Measurements from ENCODE around the gene GFAP.

GFAP gene

DNA sequence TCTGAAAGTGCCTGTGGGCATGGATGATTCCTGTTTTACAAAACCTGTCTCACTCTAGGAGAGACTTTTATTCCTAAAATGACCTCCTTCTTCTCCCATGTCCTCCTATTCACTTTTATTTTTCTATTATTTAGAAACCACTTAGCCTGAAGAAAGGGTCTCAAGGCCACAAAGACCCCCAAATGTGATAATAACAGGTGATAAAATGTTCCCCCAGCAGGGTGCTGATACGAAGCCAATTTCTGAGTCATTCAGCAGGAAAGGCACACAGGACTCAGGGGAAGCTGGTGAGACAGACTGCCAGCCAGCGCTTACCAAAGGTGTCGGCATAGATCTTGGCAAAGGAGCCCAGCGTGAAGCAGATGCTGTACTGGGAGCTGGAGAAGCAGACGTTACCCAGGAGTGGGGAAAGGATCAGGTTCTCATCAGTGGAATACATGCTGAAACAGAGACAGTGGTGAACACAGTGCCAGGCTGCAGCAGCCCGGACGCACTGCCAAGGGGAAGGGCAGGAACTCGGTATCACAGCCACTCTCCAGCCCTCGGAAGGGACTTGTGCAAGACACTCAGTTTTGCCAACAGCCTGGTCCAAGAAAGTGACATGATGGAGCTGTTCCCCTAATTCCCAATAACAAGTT is 43.0 kb downstream of the GFAP start:
- DNase-seq (ENCODE audit: low spot score), result no peak
- no peak for TF ChIP-seq CTCF (IDR thresholded peaks at IDR 0.05)

GRCh38 chr17:44871556-44871955 is 43.7 kb downstream of the GFAP start:
- no peak overlapping the region for H3K27ac ChIP-seq
- no peak for TF ChIP-seq CTCF (IDR thresholded peaks at IDR 0.05)
- no peak for DNase-seq (ENCODE audit: low spot score)
- no peak overlapping the region for H3K4me3 ChIP-seq

More for the DNA sequence above, 43.0 kb downstream of the GFAP start:
- Histone ChIP-seq H3K27ac (peak overlapping the region in 1 of 2 donors; percentile 66), H3K4me3 (no peak overlapping the region)

GRCh38 chr17:44867841-44868240 is 47.5 kb downstream of the GFAP start:
- TF ChIP-seq CTCF (IDR thresholded peaks at IDR 0.05), result no peak
- H3K4me3 ChIP-seq, result no peak overlapping the region
- H3K27ac ChIP-seq, result no peak overlapping the region
- no peak for DNase-seq (ENCODE audit: low spot score)

GRCh38 chr17:44865931-44866330 is 49.4 kb downstream of the GFAP start:
- Histone ChIP-seq H3K4me3 (no peak overlapping the region), H3K27ac (no peak overlapping the region)
- DNase-seq (ENCODE audit: low spot score), result no peak
- no peak for TF ChIP-seq CTCF (IDR thresholded peaks at IDR 0.05)

DNA sequence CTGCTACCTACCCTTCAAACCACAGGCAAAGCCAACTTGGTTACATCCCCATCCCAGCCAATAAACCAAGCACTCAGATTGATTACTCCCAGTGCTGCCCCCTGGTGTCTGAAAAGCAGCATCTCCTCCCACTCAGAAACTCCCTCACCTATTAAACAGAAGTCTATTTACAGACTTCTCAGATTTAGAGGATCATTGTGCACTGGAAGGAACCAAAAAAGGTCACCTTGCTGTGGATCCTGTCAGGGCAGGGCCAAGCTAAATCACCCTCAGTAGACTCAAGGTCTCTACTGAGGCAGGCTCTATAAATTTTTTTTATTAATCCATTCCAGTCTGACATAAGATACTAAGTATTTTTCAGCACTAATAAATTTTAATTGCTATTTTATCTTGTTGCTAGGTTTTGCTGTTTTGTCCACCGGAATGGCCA is 50.1 kb downstream of the GFAP start:
- Histone ChIP-seq H3K4me3 (no peak overlapping the region), H3K27ac (no peak overlapping the region)
- TF ChIP-seq CTCF (IDR thresholded peaks at IDR 0.05), result peak; percentile 86
- no peak for DNase-seq (ENCODE audit: low spot score)

DNA sequence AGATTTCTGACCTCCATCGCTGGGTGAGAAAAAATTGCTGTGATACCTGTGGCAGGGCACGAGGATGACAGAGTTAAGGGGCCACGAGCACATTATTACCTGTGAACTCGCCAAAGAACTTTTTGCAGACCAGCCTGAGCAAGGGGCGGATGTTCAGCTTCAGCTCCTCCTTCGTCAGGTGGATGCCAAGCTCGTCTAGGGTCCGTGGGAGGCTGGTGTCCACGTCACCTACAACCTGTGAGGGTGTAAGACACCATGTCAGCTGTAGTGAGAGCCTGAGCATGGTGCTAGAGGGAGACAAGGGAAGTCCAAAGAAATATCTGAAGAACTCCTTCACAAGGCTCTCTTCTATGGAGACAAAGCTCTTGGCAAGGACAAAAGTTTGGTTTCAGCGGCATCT is 50.5 kb downstream of the GFAP start:
- H3K4me3 ChIP-seq, result no peak overlapping the region
- TF ChIP-seq CTCF (IDR thresholded peaks at IDR 0.05), result no peak
- no peak overlapping the region for H3K27ac ChIP-seq

More for the DNA sequence above, 50.5 kb downstream of the GFAP start:
- no peak for DNase-seq (ENCODE audit: low spot score)

Data from coronary artery (tissue), 2 donors.